Skin of body (tissue), 2 donors: ENCODE measurements around the gene PKHD1. TPM values are rescaled to one million over a fixed set of nuclear protein-coding genes. Genes with fewer than 3 reads are reported as not detected.

Experiments used
- DNase-seq: peaks from one replicate; lab custom pipeline; 2025; lab: John Stamatoyannopoulos, UW
- total RNA-seq: library from RNA; depleted of rRNA; stranded (reverse); fragments of >200 nt; gene quantifications from one replicate; pipeline ENCODE4 v1.2.3, GENCODE V29; 2014

PKHD1 gene
- total RNA-seq, 1 donor from 2014 or later, result 1.3 TPM

- DNase-seq, result no peak
Measured at GRCh38 chr6:52103623-52104022, 16.2 kb upstream of the PKHD1 start.

DNA sequence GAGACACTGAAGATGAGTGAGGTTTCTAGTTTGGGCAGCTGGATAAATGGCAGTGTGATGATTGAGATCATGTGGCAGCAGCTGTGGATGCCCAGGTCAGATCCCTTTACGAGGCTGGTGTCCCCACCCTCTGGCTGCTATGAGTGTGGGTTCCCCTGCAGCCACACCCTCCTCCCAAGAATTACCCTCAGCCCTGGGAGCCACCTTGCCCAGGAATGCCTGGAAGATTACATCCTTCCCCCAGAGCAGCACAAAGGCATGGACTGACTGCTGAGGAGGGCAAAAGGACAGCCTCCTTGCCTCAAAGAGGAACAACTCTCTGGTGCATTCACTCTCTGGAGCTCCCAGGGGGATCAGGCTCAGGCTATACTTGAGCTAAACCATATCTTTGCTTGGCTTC is 15.0 kb upstream of the PKHD1 start:
- DNase-seq, result no peak

DNA sequence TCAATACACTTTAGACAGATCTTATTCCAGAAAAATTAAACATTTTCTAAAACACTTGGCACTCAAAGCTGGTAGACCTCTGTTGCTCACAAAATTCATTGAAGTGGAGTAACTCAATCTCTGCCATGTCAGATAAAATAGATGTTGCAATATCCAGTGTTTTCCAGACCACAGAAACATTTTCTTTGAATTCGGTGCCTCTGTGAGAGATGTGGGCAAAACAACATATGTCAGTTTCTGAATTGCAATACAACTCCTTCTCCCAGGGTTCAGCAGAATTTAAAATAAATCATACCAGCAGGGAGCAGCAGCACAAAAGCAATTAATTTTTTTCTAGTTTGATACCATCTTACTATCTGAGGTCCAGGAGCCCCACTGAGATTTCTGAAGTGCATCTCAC is 11.3 kb upstream of the PKHD1 start:
- no peak for DNase-seq

DNA sequence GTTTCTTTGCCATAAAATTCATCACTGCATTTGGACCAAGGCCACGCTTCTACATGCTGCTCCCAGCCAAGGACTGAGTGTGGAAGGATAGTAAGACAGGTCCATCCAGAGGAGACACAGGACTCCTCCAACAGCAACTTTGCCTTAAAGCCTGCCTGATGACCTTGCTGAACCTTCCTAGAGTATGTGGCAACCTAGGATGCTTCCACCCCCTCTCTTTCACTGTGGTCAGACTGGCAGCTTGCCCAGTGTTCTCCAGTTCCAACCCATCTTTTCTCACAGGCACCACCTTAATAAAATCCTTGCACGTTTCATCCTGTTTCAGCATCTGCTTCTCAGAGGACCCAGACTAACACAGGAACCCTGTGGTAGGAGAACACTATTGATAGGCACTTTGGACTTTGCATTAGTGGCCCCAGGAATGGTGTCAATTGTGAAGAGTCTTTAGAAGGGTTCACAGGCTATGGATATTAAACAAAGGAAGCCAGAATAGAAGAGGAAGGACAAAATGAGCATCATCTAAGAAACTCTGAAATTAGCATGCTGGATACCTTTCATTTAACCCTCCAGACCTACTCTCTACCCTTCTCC is 2.4 kb upstream of the PKHD1 start:
- no peak for DNase-seq

DNA sequence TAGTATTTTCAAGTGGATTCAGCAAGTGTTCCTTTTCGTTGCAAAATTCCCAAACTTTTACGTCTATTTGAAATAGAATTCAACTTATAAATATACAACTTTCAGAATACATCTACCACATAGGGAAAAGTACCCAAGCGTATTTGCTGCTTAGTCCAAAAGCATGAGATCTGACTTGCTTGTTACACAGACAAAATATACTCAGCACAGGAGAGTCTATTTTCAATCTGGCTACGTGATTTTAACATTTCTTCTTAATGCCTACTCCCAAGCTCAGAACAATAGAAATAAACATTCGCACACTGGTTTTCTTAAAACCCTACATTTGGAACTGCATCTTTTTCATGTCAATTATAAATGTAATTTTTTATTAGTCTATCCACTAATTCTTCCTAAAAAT is 672 bp downstream of the PKHD1 start:
- DNase-seq, result no peak

DNA sequence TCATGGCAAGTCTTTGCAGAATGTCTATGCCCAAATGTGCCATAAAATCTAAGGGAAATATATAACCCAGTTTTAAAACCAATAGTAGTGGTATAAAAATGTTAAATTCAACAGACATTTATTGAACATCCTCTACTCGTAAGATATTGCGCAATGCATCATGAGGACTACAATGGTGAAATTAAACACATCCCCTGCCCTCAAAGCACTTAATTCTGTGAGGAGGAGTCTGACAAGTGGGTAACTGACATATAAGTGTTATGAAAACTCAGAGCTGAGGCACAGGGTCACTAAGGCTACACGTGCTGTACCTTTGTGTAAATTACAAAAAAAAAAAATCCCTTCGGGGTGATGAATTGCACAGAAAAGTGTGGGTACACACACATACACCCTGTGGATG is 6.2 kb downstream of the PKHD1 start:
- DNase-seq, result no peak

DNA sequence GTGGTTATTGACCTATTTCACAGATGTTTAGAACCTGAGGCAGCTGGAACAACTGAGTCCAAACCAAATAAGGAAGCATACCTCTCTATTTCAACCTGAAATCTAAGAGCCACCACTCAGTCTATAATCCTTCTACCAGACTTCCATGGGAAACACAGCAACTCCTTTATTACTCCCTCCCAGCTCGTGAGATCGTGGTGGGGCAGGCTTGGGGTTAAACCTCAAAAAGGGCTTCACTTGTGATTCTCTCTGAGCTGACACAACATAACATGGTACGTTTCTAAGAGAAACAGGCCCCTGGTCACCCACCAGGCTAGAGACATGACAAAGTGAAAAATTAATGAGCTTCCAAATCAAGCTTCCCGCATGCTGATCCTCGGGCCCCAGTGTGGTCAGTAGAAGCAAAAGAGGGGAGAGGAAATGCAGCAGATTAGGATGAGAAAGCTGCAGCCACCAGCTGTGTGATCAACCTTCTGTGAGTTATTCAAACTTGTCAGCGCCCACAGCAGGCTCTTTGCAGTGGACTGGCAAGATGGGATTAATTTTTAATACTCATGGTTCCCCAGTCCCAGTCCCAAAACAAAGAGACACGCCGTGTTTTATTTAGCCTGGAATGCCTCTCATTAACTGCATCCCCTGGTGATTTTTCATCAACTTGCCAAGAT is 9.3 kb downstream of the PKHD1 start:
- DNase-seq, result no peak

DNA sequence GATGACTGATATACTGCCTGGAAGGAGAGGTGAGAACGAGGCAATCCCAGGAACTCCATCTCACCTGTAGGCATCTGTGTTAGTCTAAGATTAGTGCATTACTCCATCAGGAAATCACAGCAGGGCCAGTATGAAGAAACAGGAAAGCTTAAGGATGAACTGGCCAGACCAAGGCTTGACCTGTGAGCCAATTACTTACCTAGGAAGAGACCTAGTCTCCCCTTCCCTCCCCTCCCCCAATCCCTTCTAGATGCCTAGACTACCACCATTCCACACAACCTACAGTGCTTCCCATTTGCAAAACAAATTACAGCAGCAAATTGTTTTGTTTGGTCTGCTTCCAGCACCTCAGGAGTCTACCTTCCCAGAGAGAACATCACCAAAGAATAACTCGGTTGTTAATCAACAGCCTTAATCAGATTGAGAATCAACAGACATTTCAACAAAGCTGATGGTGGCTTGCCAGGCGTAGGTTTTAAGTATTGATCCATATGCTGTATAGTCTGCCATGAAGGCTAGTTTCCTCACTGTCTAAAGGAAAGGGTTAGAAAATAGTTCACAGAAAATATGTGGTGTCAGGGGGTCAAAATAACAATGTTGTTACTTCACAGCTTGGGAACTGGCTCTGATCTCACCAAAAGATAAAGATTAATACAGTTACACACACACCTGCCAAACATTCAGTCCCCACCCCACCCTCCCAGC is 10.1 kb downstream of the PKHD1 start:
- no peak for DNase-seq

- no peak for DNase-seq
Measured at GRCh38 chr6:52076791-52077179, 10.6 kb downstream of the PKHD1 start.

DNA sequence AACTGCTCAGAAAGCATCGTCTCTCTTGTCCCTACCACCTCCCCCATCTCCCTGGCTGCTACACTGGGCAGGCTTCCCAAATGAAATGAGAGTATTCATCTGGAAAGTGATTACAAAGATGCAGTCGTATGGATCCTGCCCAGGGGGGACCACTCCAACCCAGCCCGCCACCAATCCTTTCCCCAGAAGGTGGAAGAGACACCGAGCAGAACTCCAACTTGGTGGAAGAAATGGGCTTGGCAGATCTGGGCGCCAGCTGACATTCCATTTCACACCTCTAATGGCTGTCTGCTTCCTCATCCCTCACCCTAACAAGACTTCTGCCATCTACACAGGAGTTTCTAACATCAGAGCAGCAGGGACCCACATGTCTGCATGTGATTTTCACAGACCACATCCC is 12.7 kb downstream of the PKHD1 start:
- no peak for DNase-seq

- no peak for DNase-seq
Measured at GRCh38 chr6:52074155-52074554, 13.3 kb downstream of the PKHD1 start.

DNA sequence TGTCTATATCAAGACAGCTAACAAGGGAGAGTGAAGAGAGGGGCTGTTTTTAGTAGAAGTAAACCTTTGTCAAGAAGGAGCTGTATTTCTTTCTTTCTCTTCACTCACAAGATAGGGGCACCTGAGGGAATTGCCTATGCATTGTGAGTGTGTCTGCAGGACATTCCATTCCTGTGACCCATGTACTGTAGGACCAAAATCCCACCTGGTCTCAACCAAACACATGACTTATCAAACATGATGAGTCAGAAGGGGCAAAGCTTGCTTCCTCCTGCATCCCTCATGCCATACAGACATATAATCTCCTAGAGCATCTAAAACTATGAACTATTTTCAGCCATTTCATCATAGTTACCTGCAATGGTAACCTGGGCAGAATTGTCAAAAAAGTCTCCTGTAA is 21.8 kb downstream of the PKHD1 start:
- no peak for DNase-seq

GRCh38 chr6:52063584-52064344 is 23.6 kb downstream of the PKHD1 start:
- DNase-seq, result peak; percentile 65

- DNase-seq, result no peak
Measured at GRCh38 chr6:52061481-52061880, 25.9 kb downstream of the PKHD1 start.

DNA sequence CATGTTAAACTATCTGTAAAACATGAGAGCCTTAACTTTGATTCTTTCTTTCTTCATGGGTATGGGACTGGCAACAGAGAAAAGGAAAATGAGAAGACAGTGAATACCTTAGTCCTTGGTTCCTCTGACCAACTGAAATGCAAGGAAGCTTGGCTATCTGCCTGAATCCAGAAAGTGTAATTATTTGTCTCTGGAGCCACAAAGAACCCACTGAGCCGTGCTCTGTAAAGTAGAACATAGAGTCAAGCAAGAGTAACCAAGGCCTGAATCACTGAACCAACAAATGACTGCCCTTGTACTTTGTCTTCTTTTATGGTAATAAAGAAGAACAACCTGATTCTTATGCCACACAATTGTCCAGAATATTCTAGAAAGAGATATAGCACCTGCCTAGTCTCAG is 27.6 kb downstream of the PKHD1 start:
- DNase-seq, result no peak

DNA sequence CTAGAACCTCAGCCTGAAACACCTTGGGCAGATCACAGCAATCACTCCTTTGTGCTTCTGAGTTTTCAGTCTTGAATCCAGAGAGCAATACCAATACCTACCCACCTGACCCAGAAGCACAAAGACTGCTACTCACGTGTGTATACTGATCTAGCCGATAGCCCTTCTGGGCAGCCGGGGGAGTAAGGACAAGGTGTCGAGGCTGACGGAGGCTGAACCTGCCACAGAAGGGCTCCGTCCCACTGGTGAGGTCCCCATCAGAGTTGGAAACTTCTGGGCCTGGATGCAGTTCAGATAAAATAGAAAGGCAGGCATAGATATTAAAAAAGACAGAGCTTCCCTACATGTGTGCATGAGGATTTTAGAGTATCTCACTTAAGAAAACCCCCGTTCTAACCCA is 32.0 kb downstream of the PKHD1 start:
- DNase-seq, result no peak

- DNase-seq, result no peak
Measured at GRCh38 chr6:52053038-52053695, 34.2 kb downstream of the PKHD1 start.

DNA sequence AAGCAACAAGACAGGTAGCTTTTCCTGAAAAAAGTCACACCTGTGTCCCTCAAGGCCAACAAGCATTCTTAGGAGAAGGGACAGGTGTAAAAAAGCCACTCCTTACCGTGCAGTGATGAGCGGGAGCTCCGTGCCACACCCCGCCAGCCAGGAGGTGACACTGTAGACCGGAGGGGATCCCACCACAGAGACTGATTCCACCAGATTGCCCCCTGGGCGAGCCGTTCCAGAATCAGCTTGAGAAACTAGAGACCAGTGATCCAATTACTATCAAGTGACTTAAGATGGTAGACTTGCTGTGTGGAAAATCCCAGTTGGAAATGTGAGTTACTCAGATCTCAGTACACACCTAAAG is 37.4 kb downstream of the PKHD1 start:
- no peak for DNase-seq

- no peak for DNase-seq
Measured at GRCh38 chr6:52049252-52050050, 38.0 kb downstream of the PKHD1 start.

- DNase-seq, result no peak
Measured at GRCh38 chr6:52046456-52046855, 41.0 kb downstream of the PKHD1 start.

- DNase-seq, result no peak
Measured at GRCh38 chr6:52045481-52045880, 41.9 kb downstream of the PKHD1 start.
